Measurements from ENCODE around the gene LCN12.

DNA sequence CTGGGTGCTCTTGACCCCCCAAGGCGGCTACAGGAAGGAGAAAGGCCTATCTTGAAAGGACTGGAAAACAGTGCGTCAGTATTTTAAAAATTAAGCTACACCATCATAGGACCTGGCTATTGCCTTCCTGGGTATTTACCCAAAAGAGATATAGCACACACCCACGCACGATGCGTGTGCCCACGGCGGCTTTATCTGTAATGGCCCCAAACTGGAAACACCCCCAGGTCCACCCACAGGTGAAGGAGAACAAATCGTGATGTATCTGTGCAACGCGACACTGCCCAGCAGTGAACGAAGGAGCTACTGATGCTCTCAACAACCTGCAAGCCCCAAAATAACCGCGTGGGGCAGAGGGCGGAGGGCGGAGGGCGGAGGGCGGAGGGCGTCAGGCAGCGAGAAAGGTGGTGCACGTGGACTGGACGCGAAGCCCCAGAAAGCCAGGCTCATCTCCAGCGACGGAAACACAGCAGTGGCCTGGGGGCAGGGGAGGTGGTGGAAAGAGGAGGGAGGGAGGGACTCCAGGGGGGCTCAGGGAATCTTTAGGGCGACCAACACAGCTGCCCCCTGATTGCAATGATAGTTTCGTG, 12.9 kb downstream of the LCN12 start:
- TF ChIP-seq, protein P1, sequence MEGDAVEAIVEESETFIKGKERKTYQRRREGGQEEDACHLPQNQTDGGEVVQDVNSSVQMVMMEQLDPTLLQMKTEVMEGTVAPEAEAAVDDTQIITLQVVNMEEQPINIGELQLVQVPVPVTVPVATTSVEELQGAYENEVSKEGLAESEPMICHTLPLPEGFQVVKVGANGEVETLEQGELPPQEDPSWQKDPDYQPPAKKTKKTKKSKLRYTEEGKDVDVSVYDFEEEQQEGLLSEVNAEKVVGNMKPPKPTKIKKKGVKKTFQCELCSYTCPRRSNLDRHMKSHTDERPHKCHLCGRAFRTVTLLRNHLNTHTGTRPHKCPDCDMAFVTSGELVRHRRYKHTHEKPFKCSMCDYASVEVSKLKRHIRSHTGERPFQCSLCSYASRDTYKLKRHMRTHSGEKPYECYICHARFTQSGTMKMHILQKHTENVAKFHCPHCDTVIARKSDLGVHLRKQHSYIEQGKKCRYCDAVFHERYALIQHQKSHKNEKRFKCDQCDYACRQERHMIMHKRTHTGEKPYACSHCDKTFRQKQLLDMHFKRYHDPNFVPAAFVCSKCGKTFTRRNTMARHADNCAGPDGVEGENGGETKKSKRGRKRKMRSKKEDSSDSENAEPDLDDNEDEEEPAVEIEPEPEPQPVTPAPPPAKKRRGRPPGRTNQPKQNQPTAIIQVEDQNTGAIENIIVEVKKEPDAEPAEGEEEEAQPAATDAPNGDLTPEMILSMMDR (IDR thresholded peaks at IDR 0.05) = no peak
- no peak for TF ChIP-seq POLR2A (IDR thresholded peaks at IDR 0.05)

Data from heart left ventricle (tissue), 13 donors.